ENCODE data around the gene ZBED6.
A peak's percentile ranks its signal among the peaks of the same experiment; 100 is the strongest.
"Not testable (repeated sequence)": the region's sequence is repeated elsewhere in the genome, so short reads cannot be mapped to it uniquely, and the experiment has no call there.

Gene ZBED6

GRCh38 chr1:203795441-203796235 is at the start of gene ZBED6, which contains the start of gene ZC3H11A:
Gene ZBED6, plus strand, starts transcription at chr1:203795623. Its CDS starts 1,900 bp downstream, at chr1:203797523.
Gene ZC3H11A, plus strand, starts transcription at chr1:203795623. Its CDS starts 21,448 bp downstream, at chr1:203817071.
- DNase-seq, result peak; percentile 96

- DNase-seq, result no peak
Measured at GRCh38 chr1:203746281-203746680, 49.1 kb upstream of the ZBED6 start.

- DNase-seq, result no peak
Measured at GRCh38 chr1:203751051-203751450, 44.4 kb upstream of the ZBED6 start.

GRCh38 chr1:203751618-203752361 is 43.6 kb upstream of the ZBED6 start:
- not testable (repeated sequence) for DNase-seq

- no peak for DNase-seq
Measured at GRCh38 chr1:203754455-203754864, 41.0 kb upstream of the ZBED6 start.

- no peak for DNase-seq
Measured at GRCh38 chr1:203756036-203756435, 39.4 kb upstream of the ZBED6 start.

- not testable (repeated sequence) for DNase-seq
Measured at GRCh38 chr1:203758749-203759148, 36.7 kb upstream of the ZBED6 start.

GRCh38 chr1:203760506-203760905 is 34.9 kb upstream of the ZBED6 start:
- DNase-seq, result no peak

GRCh38 chr1:203761958-203762357 is 33.5 kb upstream of the ZBED6 start:
- DNase-seq, result not testable (repeated sequence)

GRCh38 chr1:203763505-203763904 is 31.9 kb upstream of the ZBED6 start:
- DNase-seq, result no peak

- DNase-seq, result no peak
Measured at GRCh38 chr1:203764105-203765028, 31.1 kb upstream of the ZBED6 start.

- DNase-seq, result peak; percentile 67
Measured at GRCh38 chr1:203765029-203765837, 30.2 kb upstream of the ZBED6 start, which contains the start of gene LAX1. Gene LAX1, plus strand, starts transcription at chr1:203765183. Its CDS starts 383 bp downstream, at chr1:203765566.

GRCh38 chr1:203768256-203768655 is 27.2 kb upstream of the ZBED6 start:
- DNase-seq, result no peak

- DNase-seq, result no peak
Measured at GRCh38 chr1:203769505-203770343, 25.7 kb upstream of the ZBED6 start.

GRCh38 chr1:203771901-203772301 is 23.5 kb upstream of the ZBED6 start:
- no peak for DNase-seq

GRCh38 chr1:203772836-203773235 is 22.6 kb upstream of the ZBED6 start:
- DNase-seq, result no peak

- no peak for DNase-seq
Measured at GRCh38 chr1:203776636-203777035, 18.8 kb upstream of the ZBED6 start.

GRCh38 chr1:203777596-203777995 is 17.8 kb upstream of the ZBED6 start:
- DNase-seq, result no peak

- DNase-seq, result no peak
Measured at GRCh38 chr1:203778146-203778545, 17.3 kb upstream of the ZBED6 start.

GRCh38 chr1:203778789-203779188 is 16.6 kb upstream of the ZBED6 start:
- no peak for DNase-seq

GRCh38 chr1:203781962-203782361 is 13.5 kb upstream of the ZBED6 start:
- DNase-seq, result no peak

Measured in activated effector memory CD4-positive, alpha-beta T cell treated with Interleukin-2 at 50 U/mL for 16 hours (primary cell).